GM10266 (cell line): ENCODE measurements around the gene SGSM1.

Experiments
- DNase-seq: peaks from one replicate; pipeline ENCODE4 v3.0.0; 2012; ENCODE audit errors: extremely low spot score
- TF ChIP-seq, protein P1 (sequence below): IDR thresholded peaks from 2 replicates; pipeline ENCODE4 v1.5.1; 2012; ENCODE audit warnings: mild to moderate bottlenecking, low read depth; ENCODE audit not compliant: control insufficient read depth, insufficient read depth; ENCODE audit errors: missing control alignments

The SGSM1 gene

DNA sequence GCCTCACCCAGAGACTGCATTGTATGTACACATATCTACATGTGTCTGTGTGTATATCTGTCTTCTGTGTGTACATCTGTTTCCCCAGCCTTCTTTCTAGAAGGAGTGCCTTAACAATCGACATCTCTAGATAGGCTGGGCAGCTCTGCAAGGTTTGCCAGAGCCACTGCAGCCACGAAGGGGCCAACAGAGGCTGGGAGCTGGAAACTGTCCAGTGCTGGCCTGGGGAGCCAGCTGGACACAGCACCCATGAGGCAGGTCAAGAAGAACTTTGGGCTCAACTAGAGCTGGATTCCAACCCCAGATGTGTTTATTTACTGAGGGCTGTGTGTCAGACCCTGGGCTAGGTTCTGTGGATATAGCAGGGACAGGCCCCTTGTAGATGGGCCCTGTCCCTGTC, 3.3 kb downstream of the SGSM1 start:
- no peak for DNase-seq
- TF ChIP-seq, protein P1, sequence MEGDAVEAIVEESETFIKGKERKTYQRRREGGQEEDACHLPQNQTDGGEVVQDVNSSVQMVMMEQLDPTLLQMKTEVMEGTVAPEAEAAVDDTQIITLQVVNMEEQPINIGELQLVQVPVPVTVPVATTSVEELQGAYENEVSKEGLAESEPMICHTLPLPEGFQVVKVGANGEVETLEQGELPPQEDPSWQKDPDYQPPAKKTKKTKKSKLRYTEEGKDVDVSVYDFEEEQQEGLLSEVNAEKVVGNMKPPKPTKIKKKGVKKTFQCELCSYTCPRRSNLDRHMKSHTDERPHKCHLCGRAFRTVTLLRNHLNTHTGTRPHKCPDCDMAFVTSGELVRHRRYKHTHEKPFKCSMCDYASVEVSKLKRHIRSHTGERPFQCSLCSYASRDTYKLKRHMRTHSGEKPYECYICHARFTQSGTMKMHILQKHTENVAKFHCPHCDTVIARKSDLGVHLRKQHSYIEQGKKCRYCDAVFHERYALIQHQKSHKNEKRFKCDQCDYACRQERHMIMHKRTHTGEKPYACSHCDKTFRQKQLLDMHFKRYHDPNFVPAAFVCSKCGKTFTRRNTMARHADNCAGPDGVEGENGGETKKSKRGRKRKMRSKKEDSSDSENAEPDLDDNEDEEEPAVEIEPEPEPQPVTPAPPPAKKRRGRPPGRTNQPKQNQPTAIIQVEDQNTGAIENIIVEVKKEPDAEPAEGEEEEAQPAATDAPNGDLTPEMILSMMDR: no peak

DNA sequence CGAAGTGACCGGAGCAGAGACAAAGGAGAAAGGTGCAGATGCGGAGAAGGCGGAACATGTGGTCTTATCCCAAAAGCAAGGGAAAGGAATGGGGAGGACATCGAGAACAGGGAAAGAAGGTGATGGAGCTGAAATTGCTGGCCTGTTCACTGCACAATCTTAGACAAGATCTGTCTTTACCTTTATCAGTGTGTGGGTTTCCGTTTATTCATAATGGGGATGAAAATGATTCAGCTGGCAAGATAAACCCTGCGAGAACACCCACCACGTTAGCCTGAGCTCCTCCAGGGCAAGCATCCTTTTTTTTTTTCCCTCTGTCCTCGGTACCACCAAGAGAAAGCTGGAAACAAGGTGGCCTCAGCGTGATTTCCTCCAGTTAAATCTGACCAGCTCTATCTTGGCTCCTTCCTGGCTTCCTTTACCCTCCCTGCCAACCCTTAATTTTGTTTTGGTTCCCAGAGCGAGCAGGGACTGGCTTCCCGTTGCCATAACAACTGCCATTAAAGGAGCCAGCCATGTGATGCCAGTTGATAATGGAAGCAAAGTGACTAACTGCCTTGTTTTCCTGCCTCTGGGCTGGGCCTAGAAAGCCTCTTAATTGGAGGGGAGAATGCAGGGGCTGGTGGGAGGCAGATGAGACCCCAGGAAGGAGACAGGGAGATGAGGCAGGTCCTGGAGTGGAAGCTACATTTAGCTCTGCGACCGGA, 4.2 kb downstream of the SGSM1 start:
- TF ChIP-seq, protein P1: no peak
- DNase-seq: no peak

DNA sequence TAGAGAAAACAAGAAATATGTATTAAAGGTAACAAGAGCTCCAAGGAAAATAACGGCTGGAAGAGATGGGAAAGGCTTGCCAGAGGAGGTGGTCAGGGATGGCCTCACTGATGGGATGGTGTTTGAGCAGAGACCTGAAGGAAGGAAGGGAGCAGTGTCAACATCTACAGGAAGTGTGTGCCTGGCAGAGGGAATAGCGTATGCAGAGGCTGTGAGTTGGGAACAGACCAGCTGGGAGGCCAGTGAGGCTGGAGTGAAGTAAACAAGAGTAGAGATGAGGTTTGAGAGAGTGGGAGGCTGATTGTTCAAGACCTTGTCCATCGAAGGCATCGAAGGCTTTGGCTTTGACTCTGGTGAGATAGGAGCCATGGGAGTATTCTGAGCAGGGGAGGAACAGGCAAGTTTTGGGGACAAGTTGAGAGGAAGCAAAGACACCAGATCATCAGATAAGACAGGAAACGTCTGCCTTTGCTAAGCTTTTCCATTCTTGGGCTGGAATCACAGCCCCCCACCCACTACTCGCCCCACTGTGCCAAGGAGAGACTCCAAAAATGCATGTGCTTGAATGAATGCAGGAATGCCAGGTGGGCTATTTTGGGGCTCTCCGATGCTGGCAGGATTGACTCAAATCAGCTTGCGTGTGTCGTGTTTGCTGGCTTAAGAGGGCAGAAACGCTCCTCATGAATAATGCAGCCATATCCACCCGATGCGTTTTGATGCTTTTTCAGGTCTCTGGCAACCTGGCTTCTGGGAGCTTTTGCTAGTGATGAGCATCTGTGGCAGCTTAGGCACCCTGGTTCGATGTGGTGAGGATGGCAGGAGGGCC, 7.2 kb downstream of the SGSM1 start:
- DNase-seq: no peak
- TF ChIP-seq, protein P1: no peak

DNA sequence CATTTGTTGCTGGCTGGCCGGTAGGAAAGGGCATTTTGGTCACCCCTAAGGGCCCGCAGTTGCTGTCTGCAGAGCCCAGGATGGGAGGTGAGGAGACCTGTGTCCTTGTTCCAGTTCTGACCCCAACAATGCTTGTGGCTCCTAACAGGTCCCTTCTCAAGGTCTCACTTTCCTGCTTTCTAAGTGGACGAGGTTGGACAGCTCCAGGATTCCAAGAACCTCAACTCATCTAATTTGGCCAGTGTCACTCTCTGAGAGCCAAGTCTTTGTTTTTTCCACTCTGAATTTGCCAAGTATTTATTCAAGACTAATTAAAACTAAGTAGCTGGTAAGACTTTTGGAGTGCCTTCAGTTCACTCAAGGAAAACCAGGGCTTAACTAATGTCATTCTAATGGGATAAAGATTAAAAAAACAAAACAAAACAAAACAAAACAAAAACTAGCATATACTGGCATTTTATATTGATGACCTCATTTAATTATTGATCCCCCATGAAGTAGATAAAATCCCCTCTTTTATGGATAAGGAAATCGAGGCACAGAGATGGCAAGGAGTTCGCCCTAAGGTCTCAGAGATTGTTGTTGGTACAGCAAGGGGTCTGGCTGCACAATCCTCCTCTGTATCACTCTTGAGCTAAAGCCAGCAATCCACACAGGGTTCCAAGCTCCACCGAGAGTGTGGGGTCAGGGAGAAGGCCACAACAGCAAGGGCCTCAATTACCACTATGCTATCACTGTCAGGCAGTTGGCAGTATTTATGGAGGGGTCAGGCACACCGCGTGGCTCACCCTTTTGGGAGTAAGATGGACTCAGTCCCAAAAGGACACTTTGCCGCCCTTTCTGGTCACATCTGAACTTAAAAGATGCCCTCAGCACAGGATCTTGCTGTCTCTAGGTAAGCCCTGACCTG, 8.1 kb downstream of the SGSM1 start:
- TF ChIP-seq, protein P1: no peak
- no peak for DNase-seq

DNA sequence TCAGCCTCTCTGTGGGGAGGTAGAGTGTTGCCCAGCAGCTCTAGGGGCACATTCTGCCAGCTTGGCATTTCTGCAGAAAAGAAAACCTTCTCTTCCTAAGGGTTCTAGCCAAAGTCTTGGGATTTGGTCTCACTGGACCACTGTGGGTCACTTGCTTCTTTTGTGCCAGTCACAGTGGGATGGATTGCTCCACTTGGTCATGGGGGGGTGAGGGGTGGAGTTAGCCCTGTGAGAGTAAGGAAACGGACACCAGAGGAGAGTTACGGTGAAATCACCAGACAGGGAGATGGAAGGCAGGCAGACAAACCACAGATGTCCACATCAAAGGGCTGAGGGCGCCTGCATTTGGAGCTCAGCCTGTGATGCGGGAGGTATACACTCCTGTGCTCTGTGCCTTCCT, 10.8 kb downstream of the SGSM1 start:
- TF ChIP-seq, protein P1: no peak
- DNase-seq: no peak

DNA sequence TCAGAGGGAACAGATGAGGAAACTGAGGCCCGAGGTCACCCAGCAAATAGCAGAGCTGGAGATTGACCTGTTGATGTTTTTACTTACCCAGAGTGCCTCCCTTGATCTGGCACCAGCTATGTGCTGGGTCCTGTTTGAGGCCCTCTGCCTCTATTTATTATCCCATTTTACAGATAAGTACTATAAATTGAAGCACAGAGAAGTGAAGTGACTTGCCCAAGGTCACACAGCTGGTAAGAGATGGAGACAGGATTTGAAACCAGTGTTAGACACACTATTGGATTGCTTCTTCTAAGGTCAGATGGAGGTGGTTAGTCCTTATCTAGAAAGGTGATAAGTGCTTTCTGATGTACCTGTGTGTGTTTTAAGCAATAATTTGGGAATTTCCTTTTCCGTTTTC, 13.5 kb downstream of the SGSM1 start:
- TF ChIP-seq, protein P1: no peak
- DNase-seq: no peak
